Cerebellar nuclear complex (tissue), 1 donor: Measurements from ENCODE around the gene PITX2.

Source experiments
- DNase-seq, 2 experiments: peaks; one replicate each; lab custom pipeline; 2025; lab: John Stamatoyannopoulos, UW

Gene PITX2

DNA sequence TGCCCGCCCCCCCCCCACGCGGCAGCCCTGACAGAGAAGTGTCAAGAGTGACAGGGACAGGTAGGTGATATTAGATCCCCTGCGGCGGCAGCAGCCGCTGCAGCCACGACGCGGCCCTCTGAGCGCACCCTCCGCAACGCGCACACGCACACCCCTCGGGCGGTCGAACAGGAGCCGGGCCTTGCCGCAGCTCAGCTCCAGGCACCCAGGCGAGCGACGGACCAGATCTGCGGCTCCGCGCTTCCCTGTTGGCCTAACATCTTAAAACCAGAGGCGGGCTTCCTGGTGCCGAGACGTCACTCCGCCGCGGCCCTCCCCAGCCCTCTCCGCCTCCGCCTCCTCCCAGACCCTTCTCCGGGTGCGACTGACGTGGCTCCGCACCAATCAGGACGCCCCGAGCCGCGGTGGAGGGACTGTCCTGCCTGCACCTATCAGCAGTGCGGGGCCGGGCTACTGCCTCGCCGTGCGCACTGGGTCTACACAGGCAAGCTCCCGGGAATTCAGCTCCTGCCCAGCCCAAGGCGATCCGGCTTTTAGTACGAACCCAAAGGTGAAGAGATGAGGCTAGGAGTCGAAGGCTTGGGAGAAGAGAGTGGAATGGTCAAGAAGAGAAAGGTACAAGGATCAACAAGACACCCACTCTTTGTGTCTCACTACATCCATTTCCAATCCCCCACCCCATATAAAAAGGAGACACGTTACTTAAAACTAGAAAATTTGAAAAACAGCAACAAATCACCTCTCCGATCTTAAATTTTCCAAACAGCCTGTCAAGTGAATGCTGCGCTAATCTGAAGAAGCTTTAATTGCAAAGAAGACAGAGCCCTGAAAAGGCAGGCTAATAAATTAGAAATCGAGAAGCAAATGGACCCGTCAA is at the start of gene PITX2:
PITX2 (minus strand) TSS at position 237 of the 877 bp plus-strand sequence. CDS start 617 bp downstream, outside the sequence.
- DNase-seq = no peak

DNA sequence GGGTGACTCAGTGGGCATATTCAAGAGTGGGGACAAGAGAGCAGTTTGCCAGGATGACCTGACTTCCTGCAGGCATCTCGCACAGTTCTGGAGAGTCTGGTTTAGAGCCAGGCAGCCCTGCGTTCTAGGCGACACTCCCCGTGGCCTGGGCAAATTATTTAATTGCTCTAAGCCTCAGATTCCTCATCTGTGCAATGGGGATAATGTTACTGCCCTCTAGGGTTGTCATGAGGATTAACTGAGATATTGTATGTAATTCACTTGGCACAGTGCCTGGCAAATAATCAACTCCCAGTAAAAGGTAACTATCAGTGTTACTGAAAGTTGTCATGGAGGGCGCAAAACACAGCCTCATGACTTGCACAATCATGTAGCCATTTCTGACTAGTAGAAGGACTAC is 48.8 kb upstream of the PITX2 start:
- no peak for DNase-seq

DNA sequence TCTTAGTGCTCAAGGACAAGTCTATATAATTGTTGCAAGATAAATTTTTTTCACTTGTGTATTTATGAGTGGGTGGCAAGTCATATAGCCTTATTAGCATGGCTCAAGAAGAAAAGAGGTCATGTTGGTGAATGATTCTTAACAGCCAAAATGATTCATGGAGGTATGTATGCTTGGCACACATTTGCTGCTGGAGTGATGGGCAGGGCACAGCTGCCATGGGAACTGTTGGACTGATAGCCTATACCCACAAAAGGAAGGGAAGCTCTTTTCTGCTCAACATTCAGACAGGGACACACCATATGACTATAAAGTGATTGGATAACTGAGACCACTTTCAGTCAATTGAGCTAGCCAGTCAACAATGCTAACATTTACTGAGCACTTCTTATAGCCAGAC is 46.8 kb upstream of the PITX2 start:
- no peak for DNase-seq

DNA sequence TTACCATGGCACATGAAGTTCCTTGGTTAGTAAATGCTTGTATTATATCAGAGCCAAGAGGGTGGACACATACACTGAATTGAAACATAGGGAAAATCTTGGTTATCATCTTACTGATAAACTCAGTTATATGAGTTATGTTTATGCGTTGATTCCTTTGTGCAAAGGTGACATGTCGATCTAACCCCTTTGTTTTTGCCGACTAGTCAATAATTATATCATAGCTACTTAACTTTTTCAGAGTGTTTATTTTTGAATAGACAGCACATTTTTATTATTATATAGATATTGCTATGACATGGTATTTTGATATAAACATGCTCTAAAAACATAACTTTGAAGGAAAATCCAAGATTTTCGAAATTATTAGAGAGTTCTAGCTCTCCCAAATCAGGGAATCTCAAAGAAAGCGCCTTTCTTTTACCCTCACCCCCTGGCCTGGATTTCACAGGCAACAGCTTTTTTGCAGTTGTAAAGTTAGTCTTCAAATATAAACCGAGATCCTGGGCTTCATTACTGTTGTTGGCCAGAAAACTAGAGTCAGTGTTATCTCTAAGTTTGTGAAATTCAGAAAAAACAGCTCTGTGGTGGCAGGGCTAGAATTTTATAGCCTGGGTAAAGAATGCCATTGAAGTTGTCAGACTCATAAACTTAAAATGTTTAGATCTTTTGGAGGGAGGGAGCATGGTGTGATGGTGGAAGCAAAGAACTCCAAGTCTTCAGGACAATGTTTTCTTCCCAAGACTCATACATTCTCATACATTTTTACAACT is 45.8 kb upstream of the PITX2 start:
- no peak for DNase-seq

DNA sequence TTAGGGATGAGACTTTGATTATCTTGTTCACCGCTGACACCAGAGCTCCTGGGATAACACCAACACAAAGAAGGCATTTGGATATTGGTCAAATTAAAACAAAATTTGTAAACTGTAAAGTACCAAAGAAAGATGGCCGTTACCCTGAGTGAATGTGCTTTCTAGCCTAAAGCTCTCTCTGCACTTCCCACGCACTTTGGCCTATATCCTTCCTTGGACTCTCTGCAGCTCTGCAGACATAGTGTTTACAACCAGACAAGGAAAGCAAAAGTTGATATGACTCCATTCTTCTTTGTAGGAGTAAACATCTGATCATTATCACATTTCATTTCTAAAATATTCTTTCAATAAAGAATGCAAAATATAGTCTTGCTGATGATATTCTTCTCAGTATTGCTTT is 44.8 kb upstream of the PITX2 start:
- no peak for DNase-seq

DNA sequence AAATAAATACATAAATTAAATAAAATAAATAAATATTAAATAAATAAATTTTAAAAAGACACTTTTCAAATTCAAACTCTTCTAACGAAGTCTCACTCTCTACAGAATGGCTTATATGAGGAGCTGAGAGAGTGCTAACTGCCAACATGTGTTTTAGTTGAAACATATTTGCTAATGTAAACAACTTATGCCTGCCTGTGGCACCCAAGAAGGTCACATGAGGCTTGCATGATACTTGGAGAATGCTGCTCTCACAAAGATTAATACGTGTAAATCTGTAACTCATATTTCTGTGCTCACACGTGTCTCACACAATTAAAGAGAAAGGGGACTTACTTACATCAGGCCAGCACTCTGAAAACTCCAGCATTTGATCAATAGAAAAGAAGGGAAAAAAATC is 43.2 kb upstream of the PITX2 start:
- no peak for DNase-seq

DNA sequence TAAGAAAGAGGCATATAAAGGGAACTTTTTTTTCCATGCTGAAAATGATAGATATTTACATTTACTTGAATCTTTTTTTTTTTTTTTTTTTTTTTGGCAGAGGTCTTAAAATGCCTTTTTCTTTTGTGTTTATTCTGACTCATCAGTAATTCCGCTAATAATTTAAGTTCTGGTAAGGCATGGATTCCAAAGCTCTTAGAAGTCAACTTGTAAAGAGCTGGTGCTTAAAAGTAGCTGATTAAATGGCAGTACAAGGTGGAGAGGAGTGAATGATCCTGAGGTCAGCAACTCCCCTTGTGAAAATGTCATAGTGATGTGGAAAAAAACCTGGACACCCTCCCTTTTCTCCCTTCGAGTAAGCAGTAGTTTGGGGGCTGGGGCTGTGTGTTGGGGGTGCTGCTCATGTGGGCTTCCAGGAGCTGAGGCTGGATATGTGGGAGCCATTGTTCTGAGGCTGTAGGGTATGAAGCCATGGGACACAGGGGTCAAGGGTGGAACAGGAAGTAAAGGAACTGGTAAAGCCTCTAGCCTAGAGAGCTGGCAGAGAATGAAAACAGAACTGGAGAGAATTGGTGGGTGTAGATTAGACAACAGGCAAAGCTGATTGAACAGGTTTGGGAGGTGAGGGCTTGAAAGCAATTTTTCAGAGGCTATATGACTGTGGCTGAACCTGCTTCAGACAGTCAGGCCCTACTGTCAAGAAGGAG is 41.0 kb upstream of the PITX2 start:
- DNase-seq = no peak

DNA sequence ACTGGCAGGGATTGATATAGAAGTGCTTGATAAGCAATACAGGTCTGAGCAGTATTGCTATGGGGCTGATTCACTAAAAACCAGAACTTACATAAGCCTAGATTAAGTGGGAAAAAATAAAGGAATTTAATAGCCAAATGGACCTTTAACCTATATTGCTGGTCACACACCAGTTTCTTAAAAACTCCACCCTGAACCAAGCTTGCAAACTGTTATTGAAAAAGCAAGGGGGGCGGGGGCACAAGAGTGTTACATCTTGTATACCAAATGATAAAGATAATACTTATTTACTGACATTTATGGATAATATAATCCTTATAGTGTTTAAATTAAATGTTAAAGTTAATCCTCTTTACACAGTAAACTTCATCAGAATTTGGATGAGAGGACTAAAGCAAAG is 40.3 kb upstream of the PITX2 start:
- DNase-seq = no peak

DNA sequence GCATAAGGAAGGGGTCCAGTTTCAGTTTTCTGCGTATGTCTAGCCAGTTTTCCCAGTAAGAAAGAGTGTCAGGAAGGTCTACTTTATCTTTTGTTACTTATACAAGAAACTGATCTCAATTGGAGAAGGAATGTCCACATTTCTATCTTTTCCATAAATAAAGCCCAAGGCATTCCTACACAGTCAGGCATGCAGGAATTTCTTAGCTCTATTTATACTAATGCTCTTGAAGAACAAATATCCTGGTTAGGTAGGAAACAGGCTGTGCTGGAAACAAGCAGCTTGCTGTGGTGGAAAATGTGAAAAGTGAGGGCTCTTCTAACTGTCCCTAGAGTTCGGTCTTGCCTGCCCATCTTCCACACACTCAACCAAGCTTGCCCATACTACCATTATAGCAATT is 37.9 kb upstream of the PITX2 start:
- DNase-seq = no peak

DNA sequence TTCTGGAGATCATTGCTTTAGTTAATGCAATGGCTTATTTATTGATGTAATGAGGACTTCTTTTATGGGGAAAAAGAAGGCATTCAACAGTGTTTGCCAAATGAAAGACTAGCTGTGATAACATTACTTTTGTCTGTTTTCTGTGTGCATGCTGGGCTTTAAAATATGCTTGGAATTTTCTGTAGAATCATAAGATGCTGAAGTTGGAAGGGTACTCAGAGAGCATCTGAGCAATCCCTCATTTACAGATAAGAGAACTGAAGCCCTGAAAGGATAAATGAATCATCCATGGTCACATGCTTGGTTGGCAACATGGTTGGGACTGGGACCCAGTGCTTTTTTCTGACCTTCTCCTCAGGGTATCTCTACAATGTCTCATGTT is 31.4 kb upstream of the PITX2 start:
- DNase-seq = no peak

DNA sequence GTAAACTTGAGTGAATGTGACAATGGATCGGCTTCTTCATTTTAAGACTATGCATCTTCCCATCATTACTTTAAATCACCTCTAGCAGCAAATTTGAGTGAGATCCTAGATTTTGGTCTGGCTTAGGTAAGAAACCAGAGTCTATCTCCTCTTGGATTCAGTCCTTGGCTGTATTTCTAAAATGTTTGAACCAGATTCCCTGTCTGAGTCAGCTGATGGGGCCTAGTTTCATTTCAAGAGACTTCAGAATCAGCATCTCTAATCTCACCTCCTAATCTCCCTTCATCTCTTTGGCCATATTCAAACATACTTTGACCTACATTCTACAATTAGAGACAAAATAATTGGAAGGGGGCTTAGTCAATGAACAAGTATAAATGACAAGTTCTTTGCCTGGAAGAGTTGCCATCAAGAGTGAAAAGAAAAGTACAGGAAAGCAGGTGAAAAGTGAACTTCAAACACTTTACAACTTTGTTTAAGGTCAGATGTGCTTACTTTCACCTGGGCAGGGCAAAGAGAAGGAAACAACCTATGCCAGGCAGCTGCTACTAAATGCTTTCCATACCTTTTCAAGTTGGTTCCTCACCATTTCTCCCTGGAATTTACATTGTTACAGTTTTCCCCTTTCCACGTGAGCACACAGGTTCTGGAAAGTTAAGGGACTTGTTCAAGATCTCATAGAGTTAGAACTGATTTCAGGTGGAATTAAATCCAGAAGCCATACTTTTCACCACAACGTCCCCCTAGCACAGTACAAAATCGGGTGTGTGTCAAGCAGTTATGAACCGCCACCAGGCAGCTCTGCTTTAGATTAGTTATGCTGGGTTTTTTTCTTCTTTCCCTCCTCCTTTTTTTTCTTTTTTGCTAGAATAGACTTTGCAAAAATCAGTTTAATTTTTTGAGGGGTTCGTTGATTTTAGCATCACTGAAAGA is 30.7 kb upstream of the PITX2 start:
- no peak for DNase-seq

DNA sequence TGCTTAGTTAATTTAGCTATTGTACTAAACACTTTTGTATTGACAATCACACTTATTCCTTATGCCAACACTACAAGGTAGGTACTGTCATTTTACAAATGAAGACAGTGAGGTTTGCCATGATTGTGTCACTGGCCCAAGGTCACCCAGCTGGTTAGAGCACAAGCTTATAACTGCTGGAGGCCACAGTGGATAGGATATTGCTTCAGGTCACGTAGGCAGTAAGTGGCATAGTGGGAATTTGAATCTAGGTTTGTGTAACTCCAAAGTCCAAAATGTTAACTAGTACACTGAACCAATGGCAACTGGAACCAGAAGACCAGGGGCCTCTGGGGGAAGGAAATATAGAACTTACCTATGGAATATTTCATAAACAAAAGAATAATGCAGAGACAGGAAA is 21.1 kb upstream of the PITX2 start:
- DNase-seq = no peak

DNA sequence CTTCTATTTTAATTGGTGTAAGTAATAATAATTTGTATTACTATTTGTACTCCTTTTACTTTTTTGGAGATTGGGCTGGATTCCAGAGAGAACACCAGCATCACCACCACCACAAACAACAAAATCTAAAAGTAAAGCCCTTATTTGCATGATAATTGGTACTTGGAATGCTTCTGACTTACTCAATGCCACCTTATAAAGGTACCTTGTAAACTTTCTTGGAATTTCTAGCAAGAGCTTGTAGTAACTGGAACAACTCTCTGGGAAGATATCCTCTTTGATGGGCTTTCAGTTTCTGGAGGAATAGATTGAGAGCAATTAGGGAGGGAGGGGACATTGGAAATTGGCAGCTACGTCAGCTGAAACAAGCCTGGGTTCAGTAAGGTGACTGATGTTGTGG is 20.2 kb upstream of the PITX2 start:
- no peak for DNase-seq

DNA sequence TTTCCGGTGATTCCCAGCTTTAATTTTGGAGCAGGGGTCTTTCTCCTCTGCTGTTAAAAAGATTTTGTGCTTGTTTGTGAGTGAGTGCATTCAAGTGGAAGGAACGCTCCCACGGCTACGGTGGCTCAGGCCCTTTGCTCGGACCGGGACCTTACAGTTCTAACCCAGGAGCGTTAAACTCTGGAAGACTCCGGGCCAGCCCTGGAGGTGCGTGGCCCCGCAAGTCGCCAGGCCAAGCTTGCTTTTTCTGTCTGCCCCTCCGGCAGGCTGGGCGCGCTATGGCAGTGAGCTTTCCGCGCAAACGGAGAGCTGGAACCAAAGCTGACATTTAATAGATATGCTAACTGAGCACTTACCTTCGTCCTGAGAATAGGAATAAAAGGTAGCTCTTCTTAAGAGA is 18.3 kb upstream of the PITX2 start:
- DNase-seq = no peak

DNA sequence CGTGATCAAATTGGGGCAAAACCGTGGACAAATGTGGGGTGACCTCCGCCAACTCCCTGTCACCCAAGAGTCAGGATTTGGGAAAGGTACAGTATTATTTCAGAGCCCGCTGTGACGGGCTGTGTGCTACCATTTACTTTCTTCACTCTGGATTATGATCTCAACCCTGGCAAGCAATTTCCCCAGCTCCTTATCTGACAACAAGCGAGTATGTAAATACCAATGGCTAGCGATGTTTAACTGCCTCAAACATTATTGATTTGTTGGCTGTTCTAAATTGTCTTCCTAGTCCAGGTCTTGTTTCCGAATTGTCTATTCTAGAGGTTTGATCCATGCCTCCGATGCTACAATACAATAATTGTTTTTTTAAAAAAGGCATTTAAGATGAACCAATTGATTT is 17.7 kb upstream of the PITX2 start:
- DNase-seq = no peak

DNA sequence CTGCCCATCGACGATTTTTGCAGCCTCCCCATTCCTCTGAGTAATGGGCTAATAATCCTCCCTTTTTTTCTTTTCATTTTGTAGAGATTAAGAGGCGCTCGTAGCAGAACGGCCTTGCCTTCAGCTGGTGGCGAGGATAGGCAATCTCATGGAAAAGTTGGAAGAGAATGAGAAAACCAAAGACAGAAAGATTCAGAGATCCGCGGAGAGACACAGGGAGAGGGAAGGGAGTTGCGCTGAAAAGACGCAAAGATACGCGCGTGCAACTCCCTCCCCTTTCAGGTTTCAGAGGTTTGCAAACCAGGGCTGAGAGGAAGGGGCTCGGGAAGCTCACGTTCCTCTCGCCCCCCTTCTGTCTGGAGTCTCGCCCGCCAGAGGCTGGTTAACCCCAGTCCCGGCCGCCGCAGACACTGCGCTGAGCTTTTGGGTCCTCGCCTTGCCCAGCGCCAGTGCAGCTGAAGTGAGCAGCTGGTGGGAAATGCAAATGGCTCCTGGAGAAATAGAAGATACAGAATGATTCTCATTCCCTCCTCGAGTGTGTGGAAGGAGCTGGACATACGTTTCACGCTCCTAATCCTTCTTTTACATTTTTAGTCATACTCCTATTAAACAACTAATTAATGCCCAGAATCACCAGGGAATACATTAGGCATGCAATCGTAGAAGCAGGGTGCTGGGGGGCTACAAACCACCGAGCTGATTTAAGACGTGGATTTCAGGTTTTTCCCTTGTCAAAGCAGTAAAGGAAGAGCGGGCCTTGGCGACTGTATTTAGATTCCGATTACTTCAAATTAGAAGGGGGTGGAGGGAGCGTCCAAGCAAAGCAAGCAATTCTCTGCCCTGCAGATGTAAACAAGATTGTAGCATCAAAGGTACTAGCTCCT is 16.6 kb upstream of the PITX2 start:
- DNase-seq = no peak

DNA sequence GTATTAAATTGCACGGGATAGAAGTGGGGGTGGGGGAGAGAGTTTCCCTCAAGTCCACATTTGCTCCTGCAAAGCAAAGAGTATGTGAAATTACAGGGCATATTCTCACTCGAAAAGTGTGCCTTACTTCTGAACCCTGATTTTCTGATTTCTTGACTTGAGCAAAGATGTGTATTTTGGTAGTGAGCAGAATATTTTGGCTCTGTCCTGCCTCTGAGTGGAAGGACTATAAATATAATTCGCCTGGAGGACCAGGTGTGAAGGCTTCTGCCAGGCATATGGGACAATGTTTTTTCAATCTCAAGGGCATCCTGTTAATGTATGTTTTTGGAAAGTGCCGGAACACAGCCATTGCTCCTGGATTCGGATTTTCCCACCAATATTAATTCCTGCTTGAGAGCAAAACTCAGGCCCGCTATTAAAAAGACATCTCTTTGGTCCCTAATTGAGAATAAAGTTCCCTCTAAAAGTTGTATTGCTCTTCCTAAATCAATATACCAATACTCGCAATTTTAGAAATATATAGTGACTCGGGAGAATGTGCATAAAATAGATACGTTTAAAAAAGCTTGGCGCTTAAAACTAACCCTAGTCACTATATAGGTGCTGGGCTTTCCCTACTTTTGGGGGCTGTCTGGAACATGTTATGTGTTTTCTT is 15.3 kb upstream of the PITX2 start:
- DNase-seq = no peak

DNA sequence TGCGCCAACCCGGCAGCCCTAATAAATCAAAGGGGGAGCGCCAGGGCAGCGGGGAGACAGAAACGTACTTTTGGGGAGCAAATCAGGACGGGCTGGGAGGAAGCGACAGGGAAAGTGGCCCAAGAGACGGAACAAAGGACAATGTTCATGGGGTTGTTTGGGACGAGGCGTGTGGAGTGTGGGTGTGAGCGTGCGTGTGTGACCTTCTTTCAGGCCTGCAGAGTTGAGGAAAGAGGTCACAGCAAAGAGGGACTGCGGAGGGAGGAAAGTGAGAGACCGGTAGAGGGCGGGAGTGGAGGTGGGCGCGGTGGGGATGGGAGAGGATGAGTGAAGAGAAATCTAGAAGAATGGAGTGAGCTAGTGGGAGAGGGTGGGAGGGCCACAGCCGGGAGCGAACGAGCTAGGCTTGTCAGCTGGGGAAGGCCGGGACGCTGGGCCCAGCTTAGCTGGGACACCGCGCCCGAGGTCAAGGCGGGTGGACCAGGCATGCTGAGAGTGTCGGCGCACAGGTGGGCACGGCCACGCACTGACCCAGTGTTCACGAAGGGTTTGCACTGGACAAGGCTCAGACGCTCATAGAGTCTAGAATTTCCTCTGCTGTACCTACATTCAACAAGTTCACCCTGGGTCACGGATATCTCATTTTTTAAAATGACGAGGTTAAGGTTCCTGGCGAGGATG is 14.7 kb upstream of the PITX2 start:
- DNase-seq = no peak

DNA sequence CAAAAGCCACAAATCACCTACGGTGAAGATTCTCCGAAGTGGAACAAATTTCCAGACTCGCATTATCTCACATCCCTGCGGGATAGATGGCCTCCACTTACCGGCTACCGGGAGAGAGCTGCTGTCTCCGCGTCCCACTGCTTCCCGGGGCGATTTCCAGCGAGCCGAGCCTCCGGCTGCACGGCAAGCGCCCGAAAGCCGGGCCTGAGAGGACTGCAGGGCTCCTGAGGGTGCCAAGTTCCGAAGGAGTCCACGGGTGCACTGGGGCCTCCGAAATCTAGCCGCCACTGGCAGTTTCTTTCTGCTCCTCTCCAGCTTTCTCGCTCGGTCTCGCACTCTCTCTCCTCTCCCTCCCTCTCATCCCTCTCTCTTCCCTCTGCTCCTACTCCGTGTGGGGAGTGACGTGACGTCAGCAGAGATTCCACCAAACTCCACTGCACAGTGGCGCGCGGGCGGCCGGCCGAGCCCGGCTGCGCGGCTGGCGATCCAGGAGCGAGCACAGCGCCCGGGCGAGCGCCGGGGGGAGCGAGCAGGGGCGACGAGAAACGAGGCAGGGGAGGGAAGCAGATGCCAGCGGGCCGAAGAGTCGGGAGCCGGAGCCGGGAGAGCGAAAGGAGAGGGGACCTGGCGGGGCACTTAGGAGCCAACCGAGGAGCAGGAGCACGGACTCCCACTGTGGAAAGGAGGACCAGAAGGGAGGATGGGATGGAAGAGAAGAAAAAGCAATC is 14.0 kb upstream of the PITX2 start:
- no peak for DNase-seq
